Glutamatergic neuron (in vitro differentiated cells): ENCODE data around the gene C19orf33. TPM values are rescaled to one million over a fixed set of nuclear protein-coding genes. Genes with fewer than 3 reads are reported as not detected.

Experiments used
- DNase-seq: peaks from one replicate; pipeline ENCODE4 v3.0.0; 2022
- H3K27ac Mint-ChIP-seq: one replicate; pipeline ENCODE4 v1.8.0; 2020; ENCODE audit warnings: mild to moderate bottlenecking, mixed read lengths, inconsistent platforms; ENCODE audit not compliant: unreplicated experiment
- H3K27me3 Mint-ChIP-seq: one replicate; pipeline ENCODE4 v1.8.0; 2020; ENCODE audit warnings: mild to moderate bottlenecking, moderate library complexity, mixed read lengths, inconsistent platforms; ENCODE audit not compliant: unreplicated experiment
- H3K36me3 Mint-ChIP-seq: one replicate; pipeline ENCODE4 v1.8.0; 2020; ENCODE audit warnings: mild to moderate bottlenecking, mixed read lengths, inconsistent platforms; ENCODE audit not compliant: unreplicated experiment
- H3K4me1 Mint-ChIP-seq: one replicate; pipeline ENCODE4 v1.8.0; 2020; ENCODE audit warnings: mild to moderate bottlenecking, low read depth, mixed read lengths, inconsistent platforms; ENCODE audit not compliant: unreplicated experiment
- H3K4me3 Mint-ChIP-seq: one replicate; pipeline ENCODE4 v1.8.0; 2020; ENCODE audit warnings: mild to moderate bottlenecking, mixed read lengths, inconsistent platforms; ENCODE audit not compliant: unreplicated experiment
- H3K9me3 Mint-ChIP-seq: one replicate; pipeline ENCODE4 v1.8.0; 2020; ENCODE audit warnings: mild to moderate bottlenecking, moderate library complexity, mixed read lengths, inconsistent platforms; ENCODE audit not compliant: unreplicated experiment
- CTCF ChIP-seq: fragments of 200-600 bp; sonication (generic); IDR thresholded peaks from one replicate; pipeline ENCODE4 v1.5.0; 2021; ENCODE audit not compliant: partially characterized antibody, unreplicated experiment
- total RNA-seq: library from RNA; stranded (reverse); fragmentation: NEBNext Ultra II Directional; extraction: Animal tissue kit (Norgen Biotek cat#: 25700); gene quantifications from one replicate; pipeline ENCODE4 v1.2.1, GENCODE V29; 2021; ENCODE audit not compliant: unreplicated experiment

The C19orf33 gene
- total RNA-seq, 1 donor from 2014 or later = 1.1 TPM

GRCh38 chr19:38310986-38311385, 6.9 kb downstream of the C19orf33 start:
- Mint-ChIP-seq H3K4me3 (no peak overlapping the region), H3K27me3 (peaks cover 6% of the 10 kb centered on the region), H3K36me3 (no peaks in the 10 kb centered on the region), H3K9me3 (peaks cover 5% of the 10 kb centered on the region), H3K4me1 (peaks cover 2% of the 10 kb centered on the region), H3K27ac (no peak overlapping the region)
- TF ChIP-seq CTCF = no peak
- DNase-seq = no peak

GRCh38 chr19:38315657-38316476, 11.8 kb downstream of the C19orf33 start, which contains the start of gene YIF1B:
Gene YIF1B, minus strand, starts transcription at chr19:38315947. Its CDS starts 30 bp downstream, at chr19:38315917.
- H3K27ac Mint-ChIP-seq = peak within 1 kb of the TSS; percentile 87
- TF ChIP-seq CTCF = no peak
- DNase-seq = peak; percentile 96
- H3K27me3 Mint-ChIP-seq = peaks cover 7% of the 10 kb centered on the region
- no peaks in the 10 kb centered on the region for H3K4me1 Mint-ChIP-seq
- H3K9me3 Mint-ChIP-seq = peaks cover 5% of the 10 kb centered on the region
- no peaks in the 10 kb centered on the region for H3K36me3 Mint-ChIP-seq
- peak within 1 kb of the TSS; percentile 95 for H3K4me3 Mint-ChIP-seq

GRCh38 chr19:38316477-38317067, 12.5 kb downstream of the C19orf33 start:
- H3K27ac Mint-ChIP-seq = peak overlapping the region; percentile 87
- H3K36me3 Mint-ChIP-seq = no peaks in the 10 kb centered on the region
- H3K4me3 Mint-ChIP-seq = peak overlapping the region; percentile 82
- TF ChIP-seq CTCF = no peak
- H3K4me1 Mint-ChIP-seq = no peaks in the 10 kb centered on the region
- peaks cover 5% of the 10 kb centered on the region for H3K9me3 Mint-ChIP-seq
- no peak for DNase-seq
- peaks cover 7% of the 10 kb centered on the region for H3K27me3 Mint-ChIP-seq

DNA sequence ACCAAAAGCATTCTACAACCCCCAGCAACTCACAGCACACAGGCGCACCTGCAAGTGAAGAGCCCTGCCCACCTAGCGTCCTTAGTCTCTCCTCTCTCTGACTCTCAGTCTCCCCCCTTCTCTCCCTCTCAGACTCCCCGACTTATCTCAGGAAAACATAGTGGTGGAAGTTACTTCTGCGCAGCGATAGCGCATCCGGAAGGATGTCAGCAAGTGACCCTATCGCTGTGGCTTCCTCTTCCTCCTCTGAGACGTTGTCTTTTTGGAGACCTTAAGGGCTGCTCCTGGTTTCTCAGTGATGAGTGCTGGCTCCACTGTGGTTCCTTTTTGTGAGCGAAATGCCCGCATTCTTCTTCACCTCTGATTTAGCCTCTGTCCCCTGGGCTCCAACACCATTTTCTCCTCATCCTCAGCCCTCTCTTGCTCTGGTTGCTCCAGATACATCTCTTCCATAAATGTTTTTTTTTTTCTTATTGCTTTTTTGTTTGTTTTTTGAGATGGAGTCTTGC, 13.1 kb downstream of the C19orf33 start:
- peaks cover 2% of the 10 kb centered on the region for H3K36me3 Mint-ChIP-seq
- TF ChIP-seq CTCF = no peak
- peak overlapping the region; percentile 28 for H3K4me3 Mint-ChIP-seq
- no peak overlapping the region for H3K27ac Mint-ChIP-seq
- H3K4me1 Mint-ChIP-seq = no peaks in the 10 kb centered on the region
- peaks cover 7% of the 10 kb centered on the region for H3K27me3 Mint-ChIP-seq
- H3K9me3 Mint-ChIP-seq = peaks cover 6% of the 10 kb centered on the region
- no peak for DNase-seq

- Mint-ChIP-seq H3K4me1 (no peaks in the 10 kb centered on the region), H3K9me3 (peaks cover 7% of the 10 kb centered on the region), H3K36me3 (peaks cover 4% of the 10 kb centered on the region), H3K27ac (no peak overlapping the region), H3K27me3 (peaks cover 7% of the 10 kb centered on the region), H3K4me3 (no peak overlapping the region)
- no peak for TF ChIP-seq CTCF
- DNase-seq = no peak
These were observed 14.6 kb downstream of the C19orf33 start for GRCh38 chr19:38318660-38319059.
